Measurements from ENCODE around the gene TRPC3. TPM values are rescaled to one million over a fixed set of nuclear protein-coding genes. Genes with fewer than 3 reads are reported as not detected.

TRPC3 gene
- total RNA-seq, 1 experiment from 2014 or later, result 0.25 TPM

GRCh38 chr4:121898150-121898549 lies 53.7 kb downstream of the TRPC3 start:
- BruUV-seq (replicated peaks), result no TSS peak
- Histone ChIP-seq H3K9me3 (ENCODE audit: control insufficient read depth in 1 of 2, insufficient read depth in 1 of 2, low read depth in 1 of 2, low read length in 2 of 2) (no peaks in the 10 kb centered on the region), H3K79me2 (ENCODE audit: insufficient read depth, low read length) (no peaks in the 10 kb centered on the region), H3K36me3 (ENCODE audit: control insufficient read depth in 1 of 2, insufficient read depth in 2 of 2, low read length in 2 of 2) (no peaks in the 10 kb centered on the region), H3K27me3 (ENCODE audit: insufficient read depth, low read length) (no peaks in the 10 kb centered on the region), H3K27ac (ENCODE audit: low read depth, low read length) (no peak overlapping the region), H3K9ac (ENCODE audit: low read length) (no peak overlapping the region), H4K20me1 (ENCODE audit: insufficient read depth) (no peaks in the 10 kb centered on the region), H3K4me2 (ENCODE audit: low read length) (peak overlapping the region; percentile 42), H3K4me1 (ENCODE audit: control insufficient read depth in 1 of 2, insufficient read depth in 2 of 2, low read length in 2 of 2) (peaks cover 0 to 4% of the 10 kb centered on the region in 2 experiments; a peak in 1 of 4 replicates), H2AFZ (ENCODE audit: low read depth, low read length, poor library complexity, severe bottlenecking) (peak overlapping the region; percentile 82), H3K9me2 (ENCODE audit: insufficient read depth) (no peaks in the 10 kb centered on the region), H3K4me3 (replicated peaks in 1 of 2; ENCODE audit: low read depth in 1 of 2, low read length in 2 of 2) (no peak overlapping the region)
- DNase-seq (ENCODE audit: low read depth, low spot score) (peak; percentile 10), ATAC-seq (peak; percentile 84)
- ChIA-PET POLR2A (no interaction called here), RAD21 (ENCODE audit: low non-redundant PET in 1 of 2, low total read pairs in 2 of 2, uncharacterized antibody in 2 of 2, unreplicated experiment in 2 of 2) (no interaction called here), CTCF (interaction anchor here (1.6 kb wide), 1 partner anchor 680 kb away, joined by 8 read pairs; no protein-coding TSS in a partner anchor)
- TF ChIP-seq CTCF (IDR thresholded peaks at IDR 0.05 in 2 of 3, conservative IDR thresholded peaks at IDR 0.05 in 1 of 3; ENCODE audit: borderline replicate concordance in 1 of 3, insufficient read depth in 1 of 3, low read depth in 2 of 3, low read length in 2 of 3) (0 out of 6 replicates have a peak, but pooled peaks of 1 of the 3 experiments have one; percentile 3), CBX3 (IDR thresholded peaks at IDR 0.05; ENCODE audit: low read depth) (no peak)
- intact Hi-C loops (cut with micrococcal nuclease), result no loop called here

GRCh38 chr4:121888134-121888533 lies 63.7 kb downstream of the TRPC3 start:
- no peak for ATAC-seq
- no TSS peak for BruUV-seq (replicated peaks)
- H3K79me2 ChIP-seq (ENCODE audit: insufficient read depth, low read length), result no peaks in the 10 kb centered on the region

More at GRCh38 chr4:121888134-121888533, 63.7 kb downstream of the TRPC3 start:
- CTCF ChIA-PET, result no interaction called here
- RAD21 ChIA-PET (ENCODE audit: low non-redundant PET in 1 of 2, low total read pairs in 2 of 2, uncharacterized antibody in 2 of 2, unreplicated experiment in 2 of 2), result no interaction called here
- Histone ChIP-seq H3K36me3 (ENCODE audit: control insufficient read depth in 1 of 2, insufficient read depth in 2 of 2, low read length in 2 of 2) (no peaks in the 10 kb centered on the region), H3K4me1 (ENCODE audit: control insufficient read depth in 1 of 2, insufficient read depth in 2 of 2, low read length in 2 of 2) (no peaks in the 10 kb centered on the region), H3K4me2 (ENCODE audit: low read length) (no peak overlapping the region), H3K9me3 (ENCODE audit: control insufficient read depth in 1 of 2, insufficient read depth in 1 of 2, low read depth in 1 of 2, low read length in 2 of 2) (no peaks in the 10 kb centered on the region), H3K9ac (ENCODE audit: low read length) (no peak overlapping the region), H3K4me3 (replicated peaks in 1 of 2; ENCODE audit: low read depth in 1 of 2, low read length in 2 of 2) (no peak overlapping the region), H3K27me3 (ENCODE audit: insufficient read depth, low read length) (no peaks in the 10 kb centered on the region), H3K9me2 (ENCODE audit: insufficient read depth) (no peaks in the 10 kb centered on the region), H4K20me1 (ENCODE audit: insufficient read depth) (no peaks in the 10 kb centered on the region), H2AFZ (ENCODE audit: low read depth, low read length, poor library complexity, severe bottlenecking) (no peak overlapping the region), H3K27ac (ENCODE audit: low read depth, low read length) (no peak overlapping the region)
- no peak for DNase-seq (ENCODE audit: low read depth, low spot score)
- intact Hi-C loops (cut with micrococcal nuclease), result no loop called here
- POLR2A ChIA-PET, result no interaction called here
- TF ChIP-seq SRF (IDR thresholded peaks at IDR 0.05; ENCODE audit: low read depth) (no peak), MAX (IDR thresholded peaks at IDR 0.05) (no peak), ZFX (IDR thresholded peaks at IDR 0.05) (no peak), EZH2 (IDR thresholded peaks at IDR 0.05) (no peak), EZH2phosphoT487 (IDR thresholded peaks at IDR 0.05; ENCODE audit: borderline replicate concordance) (no peak), RAD21 (IDR thresholded peaks at IDR 0.05; ENCODE audit: low read depth) (no peak), ELF1 (IDR thresholded peaks at IDR 0.05; ENCODE audit: borderline replicate concordance, low read depth) (no peak), TCF7L2 (IDR thresholded peaks at IDR 0.05; ENCODE audit: borderline replicate concordance, extremely low read depth, insufficient read depth, insufficient read length) (no peak), POLR2A (IDR thresholded peaks at IDR 0.05; ENCODE audit: borderline replicate concordance, extremely low read depth, insufficient read depth, insufficient read length) (no peak), SIN3A (IDR thresholded peaks at IDR 0.05; ENCODE audit: low read depth) (no peak), CEBPB (IDR thresholded peaks at IDR 0.05; ENCODE audit: low read depth) (no peak), JUND (IDR thresholded peaks at IDR 0.05) (no peak), ZNF274 (IDR thresholded peaks at IDR 0.05; ENCODE audit: low read depth, low read length) (no peak)

Measured in HCT116 (cell line).